DND-41 (cell line): ENCODE data around the gene RAB3C.

Experiments used
- ATAC-seq: fragments of 200-7000 bp; cut with Tn5 transposase; 3 replicates; pipeline ENCODE4 v1.9.1; 2021; ENCODE audit warnings: low read depth; ENCODE audit not compliant: insufficient read depth
- DNase-seq: peaks from one replicate; pipeline ENCODE4 v3.0.0-alpha.2; 2020
- H2AFZ ChIP-seq: 2 replicates; pipeline ENCODE4 v1.6.0; 2012; ENCODE audit warnings: low read depth, low read length
- H3K27ac ChIP-seq: 2 replicates; pipeline ENCODE4 v1.5.1; 2012; ENCODE audit warnings: low read length, inconsistent platforms
- H3K27me3 ChIP-seq: fragments of 200-600 bp; sonication (generic); 2 replicates; pipeline ENCODE4 v1.6.0; 2012; ENCODE audit warnings: low read length, mild to moderate bottlenecking, inconsistent platforms; ENCODE audit not compliant: insufficient read depth, poor library complexity
- H3K36me3 ChIP-seq: 2 replicates; pipeline ENCODE4 v1.5.1; 2012; ENCODE audit warnings: low read length, inconsistent platforms; ENCODE audit not compliant: insufficient read depth
- H3K4me1 ChIP-seq: 2 replicates; pipeline ENCODE4 v1.5.1; 2012; ENCODE audit warnings: mild to moderate bottlenecking, low read length; ENCODE audit not compliant: insufficient read depth
- H3K4me2 ChIP-seq: 2 replicates; pipeline ENCODE4 v1.6.0; 2012; ENCODE audit warnings: mild to moderate bottlenecking, moderate library complexity, low read length, inconsistent platforms; ENCODE audit not compliant: insufficient read depth
- H3K4me3 ChIP-seq, 2 experiments: fragments of 200-600 bp in 1 of 2; shearing (Covaris generic) in 1 of 2; 2 replicates each; pipeline ENCODE4 v1.5.1; 2012 to 2016; ENCODE audit warnings: inconsistent platforms in 2 of 2, low read length in 2 of 2, mild to moderate bottlenecking in 2 of 2, low read depth in 1 of 2, moderate library complexity in 1 of 2
- H3K79me2 ChIP-seq: 2 replicates; pipeline ENCODE4 v1.6.0; 2012; ENCODE audit warnings: low read length, inconsistent platforms; ENCODE audit not compliant: insufficient read depth
- H3K9ac ChIP-seq: 2 replicates; pipeline ENCODE4 v1.6.0; 2012; ENCODE audit warnings: low read depth, mild to moderate bottlenecking, inconsistent platforms, low read length, moderate library complexity
- H3K9me3 ChIP-seq: 2 replicates; pipeline ENCODE4 v1.5.1; 2012; ENCODE audit warnings: low read length, moderate library complexity, mild to moderate bottlenecking, inconsistent platforms; ENCODE audit not compliant: insufficient read depth, severe bottlenecking
- H4K20me1 ChIP-seq: 2 replicates; pipeline ENCODE4 v1.6.0; 2012; ENCODE audit warnings: low read length; ENCODE audit not compliant: insufficient read depth
- EZH2 ChIP-seq: IDR thresholded peaks from 3 replicates; pipeline ENCODE4 v1.6.1; 2012; ENCODE audit warnings: borderline replicate concordance, low read depth, mild to moderate bottlenecking, moderate library complexity, low read length, inconsistent platforms; ENCODE audit not compliant: severe bottlenecking
- TF ChIP-seq, protein P1 (sequence below): IDR thresholded peaks from 2 replicates; pipeline ENCODE4 v1.5.1; 2012; ENCODE audit warnings: borderline replicate concordance, low read length, moderate library complexity, mild to moderate bottlenecking; ENCODE audit not compliant: poor library complexity, severe bottlenecking; ENCODE audit errors: extremely low read depth

The RAB3C gene

DNA sequence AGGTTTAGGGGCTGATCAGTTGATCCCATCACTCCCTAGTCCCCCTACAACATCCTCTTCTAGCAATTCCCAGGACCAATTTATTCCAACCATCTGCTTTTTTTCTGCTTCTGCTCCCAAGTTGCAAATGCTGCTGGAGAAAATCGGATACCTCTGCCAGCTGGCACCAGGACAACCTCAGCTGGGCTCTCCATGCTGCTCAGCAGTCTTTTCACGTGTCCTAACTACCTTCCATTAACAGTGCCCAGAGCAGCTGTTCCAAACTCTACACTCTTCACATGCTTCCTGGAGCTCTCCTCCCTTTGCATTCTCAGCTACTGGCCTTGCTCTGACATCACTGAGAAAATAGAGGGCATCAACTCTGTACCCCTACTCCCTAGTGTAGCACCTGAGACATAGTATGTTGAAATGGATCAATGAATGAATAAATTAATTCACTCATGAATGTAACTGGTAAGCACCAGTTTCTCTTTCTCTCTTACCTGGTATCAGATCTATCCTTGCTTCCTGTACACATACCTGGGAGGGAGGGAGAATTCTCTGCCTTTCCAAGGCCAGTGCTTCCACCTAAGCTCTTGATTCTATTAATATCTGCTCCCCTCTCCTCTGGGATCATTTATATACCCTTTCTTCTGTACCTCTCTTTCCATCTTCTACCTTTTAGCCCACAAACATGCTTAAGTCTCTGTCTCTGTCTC lies 191.0 kb downstream of the RAB3C start:
- H3K4me3 ChIP-seq, result no peak overlapping the region
- no peak overlapping the region for H3K4me2 ChIP-seq
- DNase-seq (no peak), ATAC-seq (no peak)
- no peak overlapping the region for H3K27ac ChIP-seq
- no peak overlapping the region for H2AFZ ChIP-seq
- H3K27me3 ChIP-seq, result peaks cover 3% of the 10 kb centered on the region
- no peaks in the 10 kb centered on the region for H3K4me1 ChIP-seq
- no peaks in the 10 kb centered on the region for H3K79me2 ChIP-seq
- no peaks in the 10 kb centered on the region for H3K9me3 ChIP-seq
- no peak overlapping the region for H3K9ac ChIP-seq
- H3K36me3 ChIP-seq, result no peaks in the 10 kb centered on the region
- no peaks in the 10 kb centered on the region for H4K20me1 ChIP-seq
- TF ChIP-seq, protein P1, sequence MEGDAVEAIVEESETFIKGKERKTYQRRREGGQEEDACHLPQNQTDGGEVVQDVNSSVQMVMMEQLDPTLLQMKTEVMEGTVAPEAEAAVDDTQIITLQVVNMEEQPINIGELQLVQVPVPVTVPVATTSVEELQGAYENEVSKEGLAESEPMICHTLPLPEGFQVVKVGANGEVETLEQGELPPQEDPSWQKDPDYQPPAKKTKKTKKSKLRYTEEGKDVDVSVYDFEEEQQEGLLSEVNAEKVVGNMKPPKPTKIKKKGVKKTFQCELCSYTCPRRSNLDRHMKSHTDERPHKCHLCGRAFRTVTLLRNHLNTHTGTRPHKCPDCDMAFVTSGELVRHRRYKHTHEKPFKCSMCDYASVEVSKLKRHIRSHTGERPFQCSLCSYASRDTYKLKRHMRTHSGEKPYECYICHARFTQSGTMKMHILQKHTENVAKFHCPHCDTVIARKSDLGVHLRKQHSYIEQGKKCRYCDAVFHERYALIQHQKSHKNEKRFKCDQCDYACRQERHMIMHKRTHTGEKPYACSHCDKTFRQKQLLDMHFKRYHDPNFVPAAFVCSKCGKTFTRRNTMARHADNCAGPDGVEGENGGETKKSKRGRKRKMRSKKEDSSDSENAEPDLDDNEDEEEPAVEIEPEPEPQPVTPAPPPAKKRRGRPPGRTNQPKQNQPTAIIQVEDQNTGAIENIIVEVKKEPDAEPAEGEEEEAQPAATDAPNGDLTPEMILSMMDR, result no peak
- TF ChIP-seq EZH2, result no peak

DNA sequence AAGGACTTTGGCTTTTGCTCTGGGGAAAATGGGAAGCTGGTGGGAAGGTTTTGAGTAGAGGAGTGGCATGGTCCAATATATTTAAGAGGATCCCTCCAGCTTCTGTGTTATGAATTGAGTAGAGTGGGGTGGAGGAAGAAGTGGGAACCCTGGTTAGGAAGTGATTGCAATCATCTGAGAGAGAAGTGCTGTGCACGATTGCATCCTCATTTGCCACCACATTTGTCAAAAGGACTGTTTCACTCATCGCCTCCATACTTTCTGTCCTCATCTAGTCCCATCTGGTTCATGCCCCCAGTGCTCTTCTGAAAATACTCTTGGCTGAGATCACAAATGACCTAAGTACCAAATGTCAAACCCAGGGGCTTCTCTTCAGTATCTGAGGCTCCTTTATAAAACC lies 192.1 kb downstream of the RAB3C start:
- no peak overlapping the region for H3K4me2 ChIP-seq
- no peak for DNase-seq

DNA sequence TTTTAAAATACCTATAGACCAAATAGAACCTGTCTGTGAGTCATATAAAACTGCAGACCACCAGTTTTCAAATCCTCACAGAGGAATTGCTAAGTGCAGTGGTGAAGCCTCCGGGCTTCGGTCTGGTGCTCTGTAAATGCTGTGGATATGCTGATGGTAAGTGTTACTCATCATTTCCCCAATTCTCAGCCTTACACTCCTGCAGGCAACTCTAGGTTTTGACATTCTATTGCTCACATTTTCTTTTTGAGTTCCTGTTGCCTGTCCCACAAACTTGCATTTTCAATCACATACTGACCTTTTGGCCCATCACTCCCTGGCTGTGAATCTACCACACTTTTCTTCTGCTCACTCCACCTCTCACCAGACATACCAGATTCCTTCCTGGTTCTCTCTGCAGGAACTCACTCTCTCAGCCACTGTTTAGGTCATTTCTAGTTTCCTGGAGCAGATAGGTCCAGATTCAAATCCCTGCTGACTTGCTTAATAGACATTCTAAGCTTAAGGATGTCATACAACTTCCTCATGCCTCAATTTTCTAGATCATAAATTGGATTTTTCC lies 192.9 kb downstream of the RAB3C start:
- Histone ChIP-seq H3K79me2 (no peaks in the 10 kb centered on the region), H3K27me3 (peaks cover 3% of the 10 kb centered on the region), H2AFZ (no peak overlapping the region), H3K9me3 (no peaks in the 10 kb centered on the region), H3K4me1 (no peaks in the 10 kb centered on the region), H3K27ac (no peak overlapping the region), H3K4me2 (no peak overlapping the region), H4K20me1 (no peaks in the 10 kb centered on the region), H3K9ac (no peak overlapping the region), H3K36me3 (no peaks in the 10 kb centered on the region), H3K4me3 (no peak overlapping the region)
- DNase-seq (no peak), ATAC-seq (no peak)
- TF ChIP-seq, protein P1, result no peak
- TF ChIP-seq EZH2, result no peak

More for the DNA sequence above, 192.1 kb downstream of the RAB3C start:
- ATAC-seq, result no peak
- Histone ChIP-seq H3K36me3 (no peaks in the 10 kb centered on the region), H3K27ac (no peak overlapping the region), H3K79me2 (no peaks in the 10 kb centered on the region), H3K9ac (no peak overlapping the region), H3K4me1 (no peaks in the 10 kb centered on the region), H4K20me1 (no peaks in the 10 kb centered on the region), H3K9me3 (no peaks in the 10 kb centered on the region), H2AFZ (no peak overlapping the region), H3K4me3 (no peak overlapping the region), H3K27me3 (peaks cover 3% of the 10 kb centered on the region)
- TF ChIP-seq EZH2, result no peak
- TF ChIP-seq, protein P1, result no peak
